HepG2 (cell line): ENCODE results near the gene RNF222. TPM values are rescaled to one million over a fixed set of nuclear protein-coding genes. Genes with fewer than 3 reads are reported as not detected.

ENCODE experiments used
- BORCS8-MEF2B ChIP-seq: sonication (generic); formaldehyde crosslinking; IDR thresholded peaks from 2 replicates; pipeline ENCODE4 v1.8.0; 2022; ENCODE audit warnings: mild to moderate bottlenecking, missing genetic modification reagents
- CHD2 ChIP-seq: IDR thresholded peaks from 2 replicates; pipeline ENCODE4 v1.6.1; 2011; ENCODE audit warnings: low read depth, low read length, improper control_type of control experiment
- FOXO1 ChIP-seq: sonication (generic); formaldehyde crosslinking; IDR thresholded peaks from 2 replicates; pipeline ENCODE4 v1.4.0; 2020; ENCODE audit warnings: missing genetic modification reagents
- IKZF1 ChIP-seq: fragments of 450-650 bp; IDR thresholded peaks from 2 replicates; pipeline ENCODE4 v1.7.1; 2016
- KDM3A ChIP-seq: IDR thresholded peaks from 2 replicates; pipeline ENCODE4 v1.6.1; 2018; ENCODE audit warnings: low read depth, missing compliant biosample characterization
- POLR2AphosphoS5 ChIP-seq: IDR thresholded peaks from 2 replicates; pipeline ENCODE4 v1.6.1; 2012; ENCODE audit warnings: low read depth, low read length
- RFX1 ChIP-seq: fragments of 450-650 bp; IDR thresholded peaks from 2 replicates; pipeline ENCODE4 v1.6.1; 2017
- SMYD3 ChIP-seq: sonication (generic); formaldehyde crosslinking; IDR thresholded peaks from 2 replicates; pipeline ENCODE4 v1.8.1; 2023; ENCODE audit warnings: mild to moderate bottlenecking, missing genetic modification reagents
- SRF ChIP-seq: IDR thresholded peaks from 2 replicates; pipeline ENCODE4 v1.6.1; 2011; ENCODE audit warnings: mild to moderate bottlenecking, low read depth, low read length, moderate library complexity
- U2AF2 ChIP-seq: fragments of 200-400 bp; formaldehyde crosslinking; IDR thresholded peaks from 2 replicates; pipeline ENCODE4 v1.6.1; 2017; ENCODE audit warnings: low read depth, mild to moderate bottlenecking, low read length
- ZNF674 ChIP-seq: sonication (generic); formaldehyde crosslinking; IDR thresholded peaks from 2 replicates; pipeline ENCODE4 v1.5.0; 2020; ENCODE audit warnings: low read depth, mild to moderate bottlenecking, missing genetic modification reagents
- ZNF703 ChIP-seq: sonication (generic); formaldehyde crosslinking; IDR thresholded peaks from 2 replicates; pipeline ENCODE4 v1.5.1; 2020; ENCODE audit warnings: missing genetic modification reagents, mild to moderate bottlenecking, moderate library complexity, borderline replicate concordance
- ZNF724P ChIP-seq: sonication (generic); formaldehyde crosslinking; IDR thresholded peaks from 2 replicates; pipeline ENCODE4 v1.8.0; 2022; ENCODE audit warnings: missing genetic modification reagents, borderline replicate concordance
- polyA plus RNA-seq, 8 experiments: library from polyadenylated mRNA; depleted of rRNA in 3 of 8; stranded (reverse) in 7 of 8; unstranded in 1 of 8; fragments of >200 nt; fragmentation: Illumina TruSeq in 4 of 8; extraction: Trizol in 4 of 8; gene quantifications; 2 replicates each; pipeline versions ENCODE4 v1.2.1 to v1.2.3, GENCODE V29; 2011 to 2016; ENCODE audit warnings: low read depth in 4 of 8, missing spikeins in 1 of 8, mixed read lengths in 1 of 8; ENCODE audit not compliant: insufficient read depth in 1 of 8
- total RNA-seq, 5 experiments: library from RNA; depleted of rRNA; stranded (reverse); fragments of >200 nt; fragmentation: Illumina TruSeq; extraction: Trizol; gene quantifications; 2 replicates each; pipeline ENCODE4 v1.2.3, GENCODE V29; 2016; ENCODE audit warnings: low read depth in 1 of 5
- TF ChIP-seq, protein P1 (sequence below): sonication (generic); formaldehyde crosslinking; IDR thresholded peaks from 2 replicates; pipeline ENCODE4 v1.8.0; 2022; ENCODE audit warnings: mild to moderate bottlenecking, missing genetic modification reagents; ENCODE audit not compliant: insufficient replicate concordance
- TF ChIP-seq, protein P2 (sequence below): sonication (generic); formaldehyde crosslinking; IDR thresholded peaks from 2 replicates; pipeline ENCODE4 v1.9.0; 2021; ENCODE audit warnings: missing genetic modification reagents, borderline replicate concordance
- TF ChIP-seq, protein P3 (sequence below): sonication (generic); formaldehyde crosslinking; IDR thresholded peaks from 2 replicates; pipeline ENCODE4 v1.8.0; 2022; ENCODE audit warnings: missing genetic modification reagents, mild to moderate bottlenecking, moderate library complexity, borderline replicate concordance
- TF ChIP-seq, protein P4 (sequence below): sonication (generic); formaldehyde crosslinking; IDR thresholded peaks from 2 replicates; pipeline ENCODE4 v1.4.0; 2020; ENCODE audit warnings: mild to moderate bottlenecking, missing genetic modification reagents

Gene RNF222
- total and polyA plus RNA-seq, 2 of the 13 experiments (the other 11 are each of a cell fraction or from before 2014, with no cell fraction given) = not detected

DNA sequence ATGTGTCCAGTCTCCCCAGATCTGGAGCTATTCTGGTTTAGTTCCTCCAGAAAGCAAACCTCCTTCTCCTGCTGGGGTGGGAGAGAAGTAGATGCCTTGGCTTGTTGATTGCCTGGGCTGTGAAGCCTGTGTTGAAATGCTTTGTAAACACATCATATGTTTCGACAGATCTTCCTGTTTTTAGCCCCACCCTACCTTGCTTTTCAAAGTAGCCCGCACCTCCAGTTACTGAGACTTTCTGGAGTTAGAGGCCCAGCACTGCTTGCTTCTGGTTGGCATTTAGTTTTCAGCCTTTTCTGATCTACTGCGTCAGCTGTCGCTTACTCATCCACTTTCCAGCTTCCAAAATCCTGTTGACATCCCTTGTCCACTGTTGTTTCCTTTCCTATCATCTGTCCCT lies 20.2 kb upstream of the RNF222 start (continued):
- TF ChIP-seq ZNF724P (CRISPR knock-in tag) (no peak), ZNF703 (no peak), ZNF674 (CRISPR knock-in tag) (no peak), FOXO1 (CRISPR knock-in tag) (peak; percentile 81), POLR2AphosphoS5 (no peak), RFX1 (no peak), CHD2 (no peak), U2AF2 (no peak), KDM3A (CRISPR knock-in tag) (no peak), SRF (no peak), SMYD3 (CRISPR knock-in tag) (no peak), IKZF1 (no peak), BORCS8-MEF2B (CRISPR knock-in tag) (no peak)
- TF ChIP-seq, protein P1, sequence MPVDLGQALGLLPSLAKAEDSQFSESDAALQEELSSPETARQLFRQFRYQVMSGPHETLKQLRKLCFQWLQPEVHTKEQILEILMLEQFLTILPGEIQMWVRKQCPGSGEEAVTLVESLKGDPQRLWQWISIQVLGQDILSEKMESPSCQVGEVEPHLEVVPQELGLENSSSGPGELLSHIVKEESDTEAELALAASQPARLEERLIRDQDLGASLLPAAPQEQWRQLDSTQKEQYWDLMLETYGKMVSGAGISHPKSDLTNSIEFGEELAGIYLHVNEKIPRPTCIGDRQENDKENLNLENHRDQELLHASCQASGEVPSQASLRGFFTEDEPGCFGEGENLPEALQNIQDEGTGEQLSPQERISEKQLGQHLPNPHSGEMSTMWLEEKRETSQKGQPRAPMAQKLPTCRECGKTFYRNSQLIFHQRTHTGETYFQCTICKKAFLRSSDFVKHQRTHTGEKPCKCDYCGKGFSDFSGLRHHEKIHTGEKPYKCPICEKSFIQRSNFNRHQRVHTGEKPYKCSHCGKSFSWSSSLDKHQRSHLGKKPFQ (CRISPR knock-in tag) = no peak
- TF ChIP-seq, protein P2, sequence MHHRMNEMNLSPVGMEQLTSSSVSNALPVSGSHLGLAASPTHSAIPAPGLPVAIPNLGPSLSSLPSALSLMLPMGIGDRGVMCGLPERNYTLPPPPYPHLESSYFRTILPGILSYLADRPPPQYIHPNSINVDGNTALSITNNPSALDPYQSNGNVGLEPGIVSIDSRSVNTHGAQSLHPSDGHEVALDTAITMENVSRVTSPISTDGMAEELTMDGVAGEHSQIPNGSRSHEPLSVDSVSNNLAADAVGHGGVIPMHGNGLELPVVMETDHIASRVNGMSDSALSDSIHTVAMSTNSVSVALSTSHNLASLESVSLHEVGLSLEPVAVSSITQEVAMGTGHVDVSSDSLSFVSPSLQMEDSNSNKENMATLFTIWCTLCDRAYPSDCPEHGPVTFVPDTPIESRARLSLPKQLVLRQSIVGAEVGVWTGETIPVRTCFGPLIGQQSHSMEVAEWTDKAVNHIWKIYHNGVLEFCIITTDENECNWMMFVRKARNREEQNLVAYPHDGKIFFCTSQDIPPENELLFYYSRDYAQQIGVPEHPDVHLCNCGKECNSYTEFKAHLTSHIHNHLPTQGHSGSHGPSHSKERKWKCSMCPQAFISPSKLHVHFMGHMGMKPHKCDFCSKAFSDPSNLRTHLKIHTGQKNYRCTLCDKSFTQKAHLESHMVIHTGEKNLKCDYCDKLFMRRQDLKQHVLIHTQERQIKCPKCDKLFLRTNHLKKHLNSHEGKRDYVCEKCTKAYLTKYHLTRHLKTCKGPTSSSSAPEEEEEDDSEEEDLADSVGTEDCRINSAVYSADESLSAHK (CRISPR knock-in tag) = no peak
- TF ChIP-seq, protein P3, sequence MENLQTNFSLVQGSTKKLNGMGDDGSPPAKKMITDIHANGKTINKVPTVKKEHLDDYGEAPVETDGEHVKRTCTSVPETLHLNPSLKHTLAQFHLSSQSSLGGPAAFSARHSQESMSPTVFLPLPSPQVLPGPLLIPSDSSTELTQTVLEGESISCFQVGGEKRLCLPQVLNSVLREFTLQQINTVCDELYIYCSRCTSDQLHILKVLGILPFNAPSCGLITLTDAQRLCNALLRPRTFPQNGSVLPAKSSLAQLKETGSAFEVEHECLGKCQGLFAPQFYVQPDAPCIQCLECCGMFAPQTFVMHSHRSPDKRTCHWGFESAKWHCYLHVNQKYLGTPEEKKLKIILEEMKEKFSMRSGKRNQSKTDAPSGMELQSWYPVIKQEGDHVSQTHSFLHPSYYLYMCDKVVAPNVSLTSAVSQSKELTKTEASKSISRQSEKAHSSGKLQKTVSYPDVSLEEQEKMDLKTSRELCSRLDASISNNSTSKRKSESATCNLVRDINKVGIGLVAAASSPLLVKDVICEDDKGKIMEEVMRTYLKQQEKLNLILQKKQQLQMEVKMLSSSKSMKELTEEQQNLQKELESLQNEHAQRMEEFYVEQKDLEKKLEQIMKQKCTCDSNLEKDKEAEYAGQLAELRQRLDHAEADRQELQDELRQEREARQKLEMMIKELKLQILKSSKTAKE = no peak
- TF ChIP-seq, protein P4, sequence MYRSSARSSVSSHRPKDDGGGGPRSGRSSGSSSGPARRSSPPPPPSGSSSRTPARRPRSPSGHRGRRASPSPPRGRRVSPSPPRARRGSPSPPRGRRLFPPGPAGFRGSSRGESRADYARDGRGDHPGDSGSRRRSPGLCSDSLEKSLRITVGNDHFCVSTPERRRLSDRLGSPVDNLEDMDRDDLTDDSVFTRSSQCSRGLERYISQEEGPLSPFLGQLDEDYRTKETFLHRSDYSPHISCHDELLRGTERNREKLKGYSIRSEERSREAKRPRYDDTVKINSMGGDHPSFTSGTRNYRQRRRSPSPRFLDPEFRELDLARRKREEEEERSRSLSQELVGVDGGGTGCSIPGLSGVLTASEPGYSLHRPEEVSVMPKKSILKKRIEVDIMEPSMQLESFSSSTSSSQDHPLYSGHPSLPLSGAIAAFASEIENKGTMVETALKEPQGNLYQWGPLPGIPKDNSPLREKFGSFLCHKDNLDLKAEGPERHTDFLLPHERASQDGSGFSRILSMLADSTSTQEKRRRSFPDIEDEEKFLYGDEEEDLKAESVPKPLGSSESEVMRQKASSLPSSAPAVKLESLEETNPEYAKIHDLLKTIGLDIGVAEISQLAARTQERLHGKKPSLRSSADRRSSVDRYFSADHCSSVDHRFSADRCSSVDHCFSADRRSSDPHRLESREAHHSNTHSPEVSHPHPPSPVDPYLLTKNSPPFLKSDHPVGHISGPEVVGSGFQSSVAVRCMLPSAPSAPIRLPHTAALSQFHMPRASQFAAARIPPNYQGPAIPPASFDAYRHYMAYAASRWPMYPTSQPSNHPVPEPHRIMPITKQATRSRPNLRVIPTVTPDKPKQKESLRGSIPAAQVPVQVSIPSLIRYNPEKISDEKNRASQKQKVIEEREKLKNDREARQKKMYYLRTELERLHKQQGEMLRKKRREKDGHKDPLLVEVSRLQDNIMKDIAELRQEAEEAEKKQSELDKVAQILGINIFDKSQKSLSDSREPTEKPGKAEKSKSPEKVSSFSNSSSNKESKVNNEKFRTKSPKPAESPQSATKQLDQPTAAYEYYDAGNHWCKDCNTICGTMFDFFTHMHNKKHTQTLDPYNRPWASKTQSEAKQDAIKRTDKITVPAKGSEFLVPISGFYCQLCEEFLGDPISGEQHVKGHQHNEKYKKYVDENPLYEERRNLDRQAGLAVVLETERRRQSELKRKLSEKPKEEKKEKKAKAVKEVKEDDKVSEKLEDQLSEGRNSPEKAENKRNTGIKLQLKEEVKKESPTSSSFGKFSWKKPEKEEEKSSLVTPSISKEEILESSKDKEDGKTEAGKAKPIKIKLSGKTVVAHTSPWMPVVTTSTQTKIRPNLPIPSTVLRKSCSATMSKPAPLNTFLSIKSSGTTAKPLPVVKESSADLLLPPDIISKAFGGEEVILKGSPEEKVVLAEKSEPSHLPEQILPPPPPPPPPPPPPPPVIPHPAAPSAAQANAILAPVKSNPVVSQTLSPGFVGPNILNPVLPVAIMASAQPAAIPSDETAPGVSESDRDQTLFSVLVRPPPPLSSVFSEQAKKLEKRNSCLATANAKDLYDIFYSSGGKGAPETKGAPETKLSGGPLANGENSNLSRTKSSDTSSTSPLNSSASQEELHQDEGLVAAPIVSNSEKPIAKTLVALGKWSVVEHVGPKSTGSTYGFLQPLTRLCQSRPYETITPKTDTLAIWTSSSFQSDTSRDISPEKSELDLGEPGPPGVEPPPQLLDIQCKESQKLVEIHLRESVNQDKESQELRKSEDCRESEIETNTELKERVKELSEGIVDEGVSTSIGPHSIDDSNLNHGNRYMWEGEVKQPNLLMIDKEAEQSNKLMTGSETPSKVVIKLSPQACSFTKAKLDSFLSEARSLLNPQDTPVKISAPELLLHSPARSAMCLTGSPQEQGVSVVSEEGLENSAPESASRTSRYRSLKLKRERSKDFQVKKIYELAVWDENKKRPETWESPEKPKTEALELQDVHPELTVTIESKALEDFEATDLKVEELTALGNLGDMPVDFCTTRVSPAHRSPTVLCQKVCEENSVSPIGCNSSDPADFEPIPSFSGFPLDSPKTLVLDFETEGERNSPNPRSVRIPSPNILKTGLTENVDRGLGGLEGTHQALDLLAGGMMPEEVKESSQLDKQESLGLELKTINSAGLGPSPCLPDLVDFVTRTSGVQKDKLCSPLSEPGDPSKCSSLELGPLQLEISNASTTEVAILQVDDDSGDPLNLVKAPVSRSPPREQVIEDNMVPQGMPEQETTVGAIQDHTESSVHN (CRISPR knock-in tag) = no peak
